Fibroblast of the conjunctiva (primary cell): ENCODE data around the gene ATP8A1.
"Not testable (repeated sequence)": the region's sequence is repeated elsewhere in the genome, so short reads cannot be mapped to it uniquely, and the experiment has no call there.

Source experiments
- DNase-seq: peaks from one replicate; pipeline ENCODE4 v3.0.0-alpha.2; 2010; ENCODE audit warnings: low read depth

ATP8A1 gene

DNA sequence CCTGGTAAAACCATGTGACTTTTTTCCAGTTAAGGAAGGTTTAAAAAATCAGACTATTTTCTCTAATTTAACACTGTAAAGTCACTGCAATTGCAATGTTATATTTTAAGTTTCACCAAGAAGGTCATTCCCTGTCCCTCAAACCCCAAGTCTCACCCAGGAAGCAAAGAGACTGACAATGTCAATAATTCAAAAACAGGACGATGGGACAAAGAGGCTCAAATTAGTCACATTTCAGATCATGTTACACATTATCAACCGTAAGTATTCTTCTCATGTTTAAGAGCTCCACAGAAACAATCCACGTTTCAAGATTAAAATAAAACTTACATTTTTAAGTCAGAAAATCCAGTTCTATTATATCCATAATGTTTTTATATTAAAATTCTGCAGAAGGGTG lies 246.5 kb downstream of the ATP8A1 start:
- DNase-seq, result no peak

DNA sequence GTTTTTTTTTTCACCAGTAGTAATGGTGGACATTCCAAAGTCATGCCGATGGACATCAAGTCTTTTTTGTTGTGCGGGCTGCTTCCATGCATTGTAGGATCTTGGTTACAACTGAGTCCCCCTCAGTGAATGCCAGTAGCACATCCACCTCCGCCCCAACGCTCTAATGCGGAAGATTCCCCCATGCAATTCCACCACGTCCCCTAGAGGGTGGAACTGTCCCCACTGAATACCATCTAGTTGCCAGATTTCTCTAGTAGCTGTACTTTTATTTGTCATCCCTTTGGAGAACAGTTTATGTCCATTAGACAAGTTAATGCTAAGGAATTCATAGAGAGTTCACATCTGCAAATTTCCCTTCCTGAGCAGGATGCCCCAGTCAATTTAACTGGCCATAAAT lies 252.9 kb downstream of the ATP8A1 start:
- DNase-seq, result no peak

DNA sequence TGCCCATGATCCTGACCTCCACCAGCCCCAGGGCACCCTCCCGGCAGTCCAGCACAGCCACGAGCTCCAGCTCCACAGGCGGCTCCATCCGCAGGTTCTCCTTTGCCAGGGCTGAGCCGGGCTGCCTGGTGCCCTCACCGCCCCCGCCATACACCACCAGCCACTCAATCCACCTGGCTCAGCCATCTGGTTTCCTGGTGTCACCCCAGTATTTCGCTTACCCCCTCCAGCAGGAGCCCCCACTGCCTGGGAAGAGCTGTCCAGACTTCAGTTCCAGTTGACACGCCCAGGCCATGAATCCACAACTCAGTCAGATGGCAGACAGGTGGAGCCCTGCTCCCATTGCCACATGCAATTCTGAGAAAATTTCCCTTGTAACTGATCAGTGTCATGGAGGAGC lies 255.7 kb downstream of the ATP8A1 start:
- DNase-seq, result no peak

DNA sequence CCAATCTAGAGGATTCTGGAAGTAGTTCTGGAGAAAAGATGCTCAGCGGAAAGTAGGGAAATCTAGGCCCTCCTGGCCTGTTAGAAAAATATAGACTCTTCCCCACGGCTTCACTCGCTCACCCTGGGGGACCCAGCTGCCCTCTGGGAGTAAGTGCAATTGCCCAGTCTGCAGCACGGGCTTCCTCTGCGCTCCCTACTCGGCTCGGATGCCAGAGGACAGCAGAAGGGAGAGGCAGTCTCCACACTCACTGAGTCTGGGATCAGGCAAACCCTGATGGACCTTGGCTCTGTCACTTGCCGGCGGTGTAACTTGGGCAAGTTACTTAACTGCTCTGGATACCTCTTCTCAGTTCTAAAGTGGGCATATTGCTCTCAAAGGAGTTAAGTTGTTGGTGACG lies 257.5 kb downstream of the ATP8A1 start:
- no peak for DNase-seq

- no peak for DNase-seq
Observed at GRCh38 chr4:42398871-42399331, 258.0 kb downstream of the ATP8A1 start.

DNA sequence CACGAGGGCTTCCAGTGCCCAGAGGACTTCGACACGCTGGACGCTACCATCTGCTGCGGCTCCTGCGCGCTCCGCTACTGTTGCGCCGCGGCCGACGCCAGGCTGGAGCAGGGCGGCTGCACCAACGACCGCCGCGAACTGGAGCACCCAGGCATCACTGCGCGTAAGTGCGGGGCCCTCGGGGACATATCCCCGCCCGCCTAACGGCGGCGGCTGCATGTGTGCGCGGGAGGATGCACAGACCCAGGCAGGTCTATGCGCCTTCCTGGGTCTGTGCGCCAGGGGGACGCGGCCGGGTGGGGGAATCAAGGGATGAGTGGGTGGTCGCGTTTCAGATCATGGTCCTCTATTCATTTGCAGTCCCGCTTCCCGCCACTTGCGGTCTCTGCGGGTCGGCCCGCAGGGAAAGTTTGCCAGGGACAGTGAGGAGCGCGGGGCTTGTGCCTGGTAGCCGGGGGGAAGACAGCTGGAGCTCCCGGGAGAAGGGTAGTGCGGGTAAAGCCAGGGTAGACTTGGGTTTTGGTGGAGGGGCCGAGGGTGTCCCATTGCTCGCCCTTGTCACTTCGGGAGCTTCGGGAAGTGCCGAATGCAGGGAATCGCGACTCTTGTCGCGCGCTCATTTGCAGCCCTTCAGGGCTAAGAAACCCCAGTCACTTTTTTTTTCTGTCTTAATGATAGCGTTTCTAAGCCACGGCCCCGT lies 258.6 kb downstream of the ATP8A1 start:
- no peak for DNase-seq

DNA sequence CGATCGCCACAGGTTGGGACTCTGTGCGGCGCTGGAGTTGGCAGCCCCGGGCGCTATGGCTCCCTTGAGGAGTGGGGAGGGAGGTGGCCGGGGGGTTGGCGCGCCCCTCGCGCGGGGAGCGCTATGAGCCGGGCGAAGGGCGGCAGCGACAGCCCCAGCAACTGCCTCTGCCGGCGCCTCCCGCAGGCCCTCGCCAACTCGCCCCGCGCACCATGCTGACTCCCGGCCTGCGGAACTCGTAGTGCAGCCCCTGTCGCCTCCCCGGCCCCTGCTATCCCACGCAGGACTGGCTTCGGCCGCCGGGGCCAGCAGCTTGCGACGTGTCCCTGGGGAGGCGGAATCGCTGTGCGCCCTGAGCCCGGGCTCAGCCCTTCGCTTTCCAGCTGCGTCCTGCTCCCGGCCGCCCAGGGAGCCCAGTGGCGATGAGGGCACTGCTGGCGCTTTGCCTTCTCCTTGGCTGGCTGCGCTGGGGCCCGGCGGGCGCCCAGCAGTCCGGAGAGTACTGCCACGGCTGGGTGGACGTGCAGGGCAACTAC lies 259.2 kb downstream of the ATP8A1 start:
- DNase-seq, result no peak

DNA sequence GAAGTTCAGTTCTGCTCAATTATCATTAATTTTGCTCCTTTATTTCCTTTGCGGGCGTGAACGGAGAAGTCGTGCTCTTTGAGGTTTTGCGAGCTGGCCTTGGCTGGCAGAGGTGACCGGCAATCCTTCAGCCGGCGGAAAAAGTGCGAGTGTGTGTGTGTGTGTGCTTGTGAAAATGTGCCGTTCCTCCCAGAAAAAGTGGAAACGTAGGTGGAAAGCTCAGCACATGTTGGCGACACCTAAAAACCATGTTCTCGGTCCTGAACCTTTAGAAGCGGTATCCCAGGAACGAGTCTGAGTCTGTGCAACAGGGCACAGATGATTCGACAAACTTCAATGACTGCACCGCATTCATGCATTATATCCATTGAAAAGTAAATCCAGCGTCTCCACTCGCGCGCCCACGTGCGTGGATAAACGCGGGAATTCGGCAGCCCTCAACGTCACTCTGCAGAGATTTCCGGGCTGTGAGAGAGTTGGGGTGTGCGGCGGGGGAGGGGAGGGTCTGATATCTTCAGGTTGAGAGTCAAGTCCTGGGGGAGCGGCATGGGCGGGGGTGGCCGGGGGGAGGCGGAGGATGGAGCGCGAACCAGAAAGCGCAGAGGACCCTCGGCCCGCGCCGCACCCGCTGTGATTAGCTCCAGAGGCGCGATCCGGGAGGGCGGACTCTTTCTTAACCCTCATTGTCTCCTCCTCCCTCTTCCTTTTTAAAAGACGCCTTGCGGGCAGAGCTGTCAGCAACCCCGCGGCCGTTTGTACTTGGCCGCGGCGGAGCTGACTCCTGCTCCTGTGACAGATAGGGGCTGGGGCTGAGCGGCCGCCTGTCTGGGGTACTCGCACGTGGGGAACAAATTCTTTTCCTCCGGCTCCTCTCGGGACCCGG lies 259.9 kb downstream of the ATP8A1 start, which contains the start of gene SHISA3:
SHISA3 (plus strand) TSS at position 737 of the 883 bp plus-strand sequence. CDS start 569 bp downstream, outside the sequence.
- DNase-seq, result no peak

GRCh38 chr4:42396361-42396751 lies 260.5 kb downstream of the ATP8A1 start:
- DNase-seq, result no peak

GRCh38 chr4:42395595-42395994 lies 261.3 kb downstream of the ATP8A1 start:
- DNase-seq, result no peak

DNA sequence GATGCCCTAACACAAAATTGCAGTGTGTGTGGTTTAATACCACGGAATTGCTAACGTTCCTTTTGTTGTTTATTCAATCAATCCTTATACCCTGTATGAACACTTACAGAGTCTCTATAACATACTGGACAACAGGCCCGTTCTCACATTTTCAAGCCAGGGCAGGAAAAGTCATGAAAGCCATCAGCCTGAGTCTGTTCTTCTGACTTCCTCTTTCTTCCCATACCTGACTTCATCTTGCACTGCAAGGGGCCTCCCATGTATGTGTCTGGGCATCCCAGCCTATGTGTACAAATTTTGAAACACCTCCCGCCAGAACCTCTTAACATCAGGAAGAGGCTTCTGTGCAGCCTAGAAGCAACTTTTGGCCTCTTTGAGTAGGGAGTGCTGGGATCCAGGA lies 264.5 kb downstream of the ATP8A1 start:
- DNase-seq, result no peak

DNA sequence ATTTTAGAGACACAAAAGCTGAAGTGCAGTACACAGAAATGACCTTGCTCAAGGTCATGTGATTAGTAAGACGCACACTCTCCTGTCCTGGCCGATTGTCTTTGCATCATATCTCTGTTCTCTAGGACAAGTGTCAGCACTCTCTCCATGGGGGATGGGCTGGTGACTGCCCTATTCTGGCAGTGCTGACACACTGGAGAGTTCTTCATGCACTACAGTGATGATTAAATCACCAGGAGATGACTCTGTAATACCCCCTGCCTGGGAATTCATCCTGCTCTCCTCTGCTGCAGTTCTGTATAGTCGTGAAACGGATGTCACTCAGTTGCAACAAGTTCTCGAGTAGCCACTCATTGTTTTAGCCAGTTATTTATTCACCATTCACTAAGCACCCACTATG lies 264.9 kb downstream of the ATP8A1 start:
- no peak for DNase-seq

DNA sequence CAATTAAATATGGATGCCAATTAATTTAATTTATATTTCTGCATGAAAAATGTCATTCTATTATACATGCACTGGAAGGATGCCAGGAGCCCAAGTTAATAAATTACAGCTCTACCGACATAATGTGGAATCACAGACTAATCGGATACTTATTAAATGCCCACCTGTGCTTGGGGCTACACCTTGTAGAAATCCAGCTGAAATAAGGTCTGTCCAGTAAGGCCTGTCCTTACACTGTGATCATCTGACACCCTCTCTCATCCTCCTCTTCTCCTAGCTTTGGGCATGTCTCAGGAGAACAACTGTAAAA lies 265.6 kb downstream of the ATP8A1 start:
- DNase-seq, result no peak

- no peak for DNase-seq
Observed at GRCh38 chr4:42390622-42391354, 266.1 kb downstream of the ATP8A1 start.

- DNase-seq, result no peak
Observed at GRCh38 chr4:42385516-42385915, 271.4 kb downstream of the ATP8A1 start.

GRCh38 chr4:42381666-42382065 lies 275.2 kb downstream of the ATP8A1 start:
- DNase-seq, result no peak

GRCh38 chr4:42377497-42377896 lies 279.4 kb downstream of the ATP8A1 start:
- no peak for DNase-seq

GRCh38 chr4:42372303-42372702 lies 284.6 kb downstream of the ATP8A1 start:
- DNase-seq, result not testable (repeated sequence)

DNA sequence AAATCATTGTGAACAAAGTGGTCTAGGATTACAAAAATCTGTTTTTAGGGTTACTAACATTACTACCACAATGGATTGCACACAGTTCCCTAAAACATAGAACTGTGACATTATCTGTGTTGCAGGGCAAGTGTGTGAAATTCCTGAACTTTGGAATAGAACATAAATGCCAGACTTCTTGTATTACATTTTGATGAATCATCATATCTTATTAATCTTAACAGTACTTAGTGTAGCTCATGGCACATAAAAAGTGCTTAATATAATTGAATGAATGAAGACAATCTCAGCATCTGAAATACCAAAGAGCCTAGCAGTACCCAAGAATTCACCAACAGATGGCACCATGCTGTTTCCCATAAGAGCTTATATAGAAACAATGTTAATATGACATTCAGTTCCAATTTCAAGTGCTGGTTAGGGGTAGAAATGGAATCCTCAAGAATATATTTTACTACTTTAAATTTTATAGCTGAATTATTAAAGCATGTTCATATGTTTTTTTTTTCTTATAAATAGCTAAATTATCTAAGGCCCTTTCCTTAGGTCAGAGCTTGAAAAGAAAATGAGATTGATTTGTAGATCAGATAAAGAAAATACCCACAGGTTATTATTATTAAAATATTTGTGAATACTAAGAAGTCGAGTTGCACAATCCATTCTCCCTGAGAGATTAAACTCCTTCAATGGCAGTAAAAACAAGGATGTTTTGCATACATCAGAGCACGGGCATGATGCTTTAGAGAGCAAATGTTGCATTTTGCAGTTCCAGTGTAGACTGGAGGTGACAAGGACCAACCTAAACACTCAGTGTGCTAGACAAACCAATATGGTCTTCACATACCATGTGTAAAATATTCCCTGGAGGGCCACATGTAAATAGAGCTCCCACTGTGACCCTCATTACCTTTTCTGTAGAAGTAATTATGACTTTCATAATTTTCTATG lies 285.3 kb downstream of the ATP8A1 start:
- DNase-seq, result peak; percentile 21

DNA sequence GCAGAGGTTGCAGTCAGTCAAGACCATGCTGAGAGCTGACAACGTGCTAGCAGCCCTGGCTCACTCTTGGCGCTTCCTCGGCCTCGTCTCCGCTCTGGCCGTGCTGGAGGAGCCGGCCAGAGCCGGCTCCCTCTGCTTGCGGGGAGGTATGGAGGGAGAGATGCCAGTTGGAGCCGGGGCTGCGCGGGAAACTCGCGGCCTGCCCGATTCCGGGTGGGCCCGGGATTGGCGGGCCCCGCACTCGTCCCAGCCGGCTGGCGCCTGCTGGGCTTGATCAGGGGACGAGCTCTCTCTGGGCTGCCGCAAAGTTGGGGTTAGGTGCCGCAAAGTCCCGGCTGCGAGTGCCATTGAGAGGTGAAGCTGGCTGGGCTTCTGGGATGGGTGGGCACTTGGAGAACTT lies 287.4 kb downstream of the ATP8A1 start:
- DNase-seq, result no peak

GRCh38 chr4:42366959-42367358 lies 289.9 kb downstream of the ATP8A1 start:
- no peak for DNase-seq
